NCI-H2107 (cell line): Measurements from ENCODE around the gene GRIN3A.
A peak's percentile ranks its signal among the peaks of the same experiment; 100 is the strongest.
"Not testable (repeated sequence)": the region's sequence is repeated elsewhere in the genome, so short reads cannot be mapped to it uniquely, and the experiment has no call there.

Experiments used
- DNase-seq: peaks from one replicate; lab custom pipeline; 2025; lab: John Stamatoyannopoulos, UW

Gene GRIN3A

DNA sequence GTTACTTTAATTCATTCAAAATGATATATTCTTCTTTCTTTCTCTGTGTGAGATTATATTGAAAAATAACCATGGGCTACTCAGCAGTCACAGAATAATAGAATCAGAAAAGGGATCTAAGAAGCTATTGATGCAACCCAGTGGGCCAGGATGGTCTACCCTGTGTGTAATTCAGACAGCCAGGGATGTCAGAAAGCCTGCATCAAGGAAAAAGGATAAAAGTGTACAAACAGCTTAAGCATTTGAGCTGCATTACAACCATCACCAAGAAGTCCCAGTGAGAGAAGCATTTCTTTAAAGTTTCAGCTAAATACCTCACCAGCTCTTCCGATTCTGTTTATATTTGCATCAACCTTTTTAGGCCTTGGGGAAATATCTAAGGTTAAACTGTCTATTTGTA lies 105.8 kb downstream of the GRIN3A start:
- DNase-seq, result no peak

DNA sequence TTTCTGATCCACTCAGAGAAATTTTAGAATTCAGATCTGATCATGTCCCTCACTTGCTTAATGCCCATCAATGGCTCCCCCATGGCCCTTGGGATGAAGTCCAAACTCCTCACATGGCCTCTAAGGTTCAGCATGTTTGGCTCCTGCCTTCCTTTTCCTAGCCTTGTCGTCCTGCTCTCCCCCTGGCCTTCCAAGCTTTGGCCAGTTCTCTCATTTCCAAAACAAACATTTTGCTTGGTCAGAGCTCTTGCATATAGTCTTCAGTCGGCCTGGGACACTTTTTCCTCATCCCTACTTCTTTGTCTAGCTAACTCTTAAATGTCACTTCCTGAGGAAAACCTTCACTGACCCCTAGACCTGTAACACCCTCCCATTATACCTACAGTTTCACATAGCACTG lies 106.6 kb downstream of the GRIN3A start:
- no peak for DNase-seq

DNA sequence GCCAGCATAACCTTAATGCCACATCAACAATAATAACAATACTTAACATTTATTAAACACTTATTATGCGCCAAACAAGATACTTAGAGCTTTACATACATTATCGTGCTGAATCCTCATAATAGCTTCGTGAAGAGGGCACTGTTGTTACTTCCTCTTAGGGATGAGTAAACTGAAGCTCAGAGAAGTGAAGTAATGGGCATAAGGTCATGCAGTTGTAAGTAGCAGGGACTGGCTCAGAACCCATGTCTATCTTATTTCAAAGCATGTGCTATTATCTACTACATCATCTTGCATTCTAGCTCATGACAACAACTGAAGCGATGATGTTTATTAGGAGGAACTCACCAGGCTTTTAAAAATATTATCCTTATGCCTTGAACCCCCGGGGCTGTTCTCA lies 108.8 kb downstream of the GRIN3A start:
- no peak for DNase-seq

DNA sequence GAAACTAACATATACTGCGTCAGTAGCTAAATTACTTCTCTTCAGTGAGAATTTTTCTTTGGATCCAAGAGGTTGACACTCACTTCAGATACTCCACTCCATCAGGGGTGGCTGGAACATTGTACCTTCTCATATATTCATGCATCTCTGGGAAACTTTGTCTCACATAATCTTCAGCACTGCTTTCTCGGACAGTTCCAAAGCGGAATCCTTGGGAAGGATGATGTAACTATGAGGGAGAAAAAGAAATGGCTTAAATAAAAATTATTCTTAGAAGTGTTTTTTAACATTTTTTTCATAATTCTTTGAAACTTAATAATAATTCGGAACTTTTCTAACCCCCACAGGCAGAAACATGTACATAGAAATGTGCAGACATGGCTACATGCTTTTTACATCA lies 110.3 kb downstream of the GRIN3A start:
- DNase-seq, result no peak

DNA sequence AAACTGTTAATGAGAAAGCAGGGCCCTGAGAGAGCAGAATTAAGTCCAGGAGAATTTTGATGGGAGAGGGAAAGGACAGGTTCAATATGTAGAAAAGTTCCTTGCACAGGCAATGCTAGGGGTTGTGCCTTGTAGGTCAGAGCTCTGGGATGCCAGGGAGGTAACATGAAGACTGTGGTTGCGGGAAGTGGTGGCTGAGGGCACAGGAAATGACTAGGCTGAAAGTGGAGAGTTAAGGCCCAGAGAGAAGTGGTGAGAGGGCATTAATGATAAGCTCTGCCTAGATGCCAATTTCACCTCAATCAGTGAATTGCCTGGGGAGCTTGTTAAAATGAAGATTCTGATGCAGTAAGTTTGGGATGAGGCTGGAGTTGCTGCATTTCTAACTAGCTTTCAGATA lies 112.2 kb downstream of the GRIN3A start:
- no peak for DNase-seq

DNA sequence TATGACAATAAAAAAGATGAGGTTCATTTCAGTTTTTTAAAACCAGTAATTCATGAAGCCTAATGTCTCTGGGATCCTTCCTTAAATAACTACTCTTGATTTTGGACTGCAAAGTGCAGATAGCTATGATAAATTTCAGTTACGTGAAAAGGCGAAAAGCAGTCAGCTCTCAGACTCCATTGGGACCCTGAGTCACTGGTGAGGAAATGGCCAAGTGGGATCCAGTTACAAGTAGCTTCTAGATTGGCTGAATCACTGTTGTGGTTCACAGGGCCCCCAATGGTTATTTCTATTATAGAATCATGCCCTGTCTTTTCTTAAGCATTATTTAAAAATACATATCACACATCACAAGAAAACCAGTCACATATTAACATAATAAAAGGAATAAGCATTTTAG lies 112.6 kb downstream of the GRIN3A start:
- no peak for DNase-seq

DNA sequence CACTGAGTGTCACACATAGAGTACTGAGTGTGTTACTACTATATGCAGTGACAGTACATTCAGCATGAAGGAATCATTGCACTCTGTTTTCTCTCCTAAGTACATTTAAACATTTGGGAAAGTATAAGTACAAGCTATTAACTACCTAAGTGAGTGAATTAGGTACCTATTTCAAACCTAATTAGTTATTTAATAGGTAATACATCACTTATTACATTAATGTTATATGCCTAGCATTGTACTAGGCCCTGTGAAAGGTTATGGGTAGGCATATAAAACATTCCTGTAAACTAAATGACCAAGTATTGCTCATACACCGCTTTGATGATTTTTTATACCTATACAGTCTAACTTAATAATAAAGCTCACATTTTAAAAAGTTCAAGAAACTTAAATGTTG lies 118.0 kb downstream of the GRIN3A start:
- no peak for DNase-seq

DNA sequence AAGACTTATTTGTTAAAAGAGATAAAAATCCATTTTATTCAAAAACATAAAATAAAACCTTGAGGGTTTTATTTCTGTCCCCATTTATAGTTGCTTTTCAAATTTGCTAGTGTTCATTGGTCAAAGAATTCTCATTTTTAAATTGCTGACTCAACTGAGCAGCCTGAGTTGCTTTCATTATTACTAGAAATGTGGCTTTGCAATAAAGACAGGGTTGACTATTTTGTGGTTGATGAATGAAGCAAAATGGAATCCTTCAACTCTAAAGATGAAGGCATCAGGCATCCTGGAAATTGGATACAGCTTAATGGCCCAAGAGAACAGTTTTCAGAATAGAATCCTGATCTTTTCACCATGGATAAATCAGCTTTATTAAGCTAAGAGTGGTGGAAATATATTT lies 119.7 kb downstream of the GRIN3A start:
- DNase-seq, result no peak

DNA sequence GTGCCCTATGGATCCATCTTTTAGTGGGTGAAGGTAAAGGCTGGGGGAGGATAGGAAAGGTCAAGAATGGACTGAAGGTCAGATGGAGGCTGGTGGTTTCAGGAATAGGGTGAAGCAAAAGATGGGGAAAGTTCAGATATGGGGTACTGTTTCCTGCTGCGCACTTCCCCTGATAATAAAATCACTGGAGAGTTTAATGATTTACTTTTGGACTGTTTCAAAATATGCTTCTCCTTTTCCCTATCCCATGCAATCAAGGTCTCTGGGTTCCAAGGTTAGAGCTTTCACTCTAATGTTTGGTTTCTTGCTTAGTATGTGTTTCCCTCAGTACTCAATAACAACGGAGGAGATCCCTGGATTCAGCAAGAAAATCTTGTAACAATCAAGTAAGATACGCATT lies 132.9 kb downstream of the GRIN3A start:
- DNase-seq, result no peak

DNA sequence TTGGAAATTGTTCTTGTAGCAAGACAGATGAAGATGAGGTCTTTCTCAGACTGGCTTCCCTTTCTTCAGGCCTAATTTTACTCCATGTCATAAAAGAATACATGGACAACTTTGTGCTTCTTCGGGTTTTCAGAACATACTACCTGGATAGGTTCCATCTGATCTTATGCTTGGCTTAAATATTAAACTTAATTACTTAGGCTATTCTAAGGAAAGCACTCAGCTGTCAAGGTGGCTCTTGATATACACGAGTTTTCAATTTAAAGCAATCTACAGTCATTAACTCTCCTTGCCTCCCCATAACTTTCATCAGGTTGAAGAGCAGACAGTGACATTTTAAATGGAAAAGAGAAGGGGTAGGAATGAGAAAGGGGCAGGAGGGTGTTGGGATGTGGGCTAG lies 134.2 kb downstream of the GRIN3A start:
- no peak for DNase-seq

DNA sequence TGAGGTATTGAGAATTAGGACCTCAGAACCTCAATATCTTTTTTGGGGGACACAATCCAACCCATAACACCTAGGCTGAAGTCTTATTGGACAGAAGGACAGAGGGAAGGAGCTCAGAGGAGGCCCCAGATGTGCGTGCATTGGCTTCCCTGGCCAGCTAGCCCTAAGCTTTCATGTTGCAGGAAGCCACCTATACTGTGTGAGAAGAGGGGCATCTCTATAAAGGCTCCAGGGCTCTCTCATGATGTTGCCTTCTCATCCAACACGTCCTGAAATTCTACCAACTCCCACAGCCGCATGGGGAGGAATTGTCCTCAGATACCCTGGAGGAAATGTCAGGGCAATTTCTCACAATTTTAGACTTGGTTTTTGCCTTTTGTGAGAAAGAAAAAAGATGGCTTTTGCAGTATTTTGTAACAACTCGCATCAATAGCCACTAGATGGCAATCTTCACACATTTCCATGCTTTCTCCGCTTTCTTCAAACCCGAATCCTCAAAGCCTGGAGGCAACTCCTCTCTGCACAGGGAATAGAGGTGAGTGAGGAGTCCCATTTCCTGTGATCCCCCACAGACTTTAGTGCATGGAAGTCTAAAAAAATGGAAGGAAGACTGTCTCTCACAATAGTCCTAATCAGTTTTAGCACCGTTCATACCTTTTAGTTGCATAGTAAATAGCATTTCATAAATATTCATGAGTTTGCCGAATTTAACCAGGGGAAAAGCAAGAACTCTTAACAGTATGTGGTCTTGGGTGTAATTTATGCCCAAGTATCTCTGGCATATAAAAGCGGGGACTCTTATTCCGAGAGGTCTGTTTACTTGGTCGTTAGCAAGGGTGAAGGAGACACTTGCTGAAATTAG lies 136.3 kb downstream of the GRIN3A start:
- DNase-seq, result peak; percentile 61

DNA sequence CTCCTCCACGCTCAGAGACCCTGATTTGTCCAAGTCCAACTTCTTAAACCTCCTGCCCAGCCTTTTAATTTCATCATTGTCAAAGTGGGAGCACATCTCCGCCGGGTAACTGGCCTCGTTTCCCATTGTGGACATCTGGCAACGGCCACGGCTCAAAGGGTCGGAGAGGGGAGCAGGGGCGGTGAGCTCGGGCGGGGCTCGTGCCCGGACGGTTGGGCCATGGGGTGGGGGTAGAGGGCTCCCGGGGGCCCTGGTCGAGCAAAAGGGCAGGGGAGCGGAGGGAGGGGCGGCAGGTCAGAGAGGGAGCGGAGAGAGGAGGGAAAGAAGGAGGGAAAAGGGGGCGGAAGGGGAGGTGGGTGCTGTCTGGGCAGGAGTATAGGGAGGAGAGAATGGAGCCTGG lies 143.7 kb downstream of the GRIN3A start, which contains the start of gene PPP3R2:
TSS of gene PPP3R2 (minus strand) at position 174 of the 400 bp plus-strand sequence. CDS start at position 126, 48 bp downstream.
- no peak for DNase-seq

DNA sequence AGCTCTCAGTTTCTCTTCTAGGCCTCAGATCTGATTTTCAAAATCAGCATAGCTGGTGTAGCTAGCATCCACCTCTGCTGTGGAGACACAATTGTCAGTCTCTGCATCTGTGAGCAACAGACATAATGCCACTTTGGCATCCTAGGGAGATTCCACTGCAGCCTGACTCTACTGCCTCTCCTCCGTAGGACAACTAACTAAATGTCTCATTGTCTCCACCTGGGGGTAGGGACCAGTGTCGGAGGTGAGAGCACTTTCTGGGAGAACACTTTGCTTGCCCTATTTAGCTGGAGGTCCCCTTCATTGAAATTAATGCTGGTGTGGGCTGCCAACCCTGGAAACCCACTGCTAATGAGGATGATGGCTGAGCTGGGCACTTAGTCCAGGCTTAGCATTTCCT lies 145.1 kb downstream of the GRIN3A start:
- DNase-seq, result no peak

DNA sequence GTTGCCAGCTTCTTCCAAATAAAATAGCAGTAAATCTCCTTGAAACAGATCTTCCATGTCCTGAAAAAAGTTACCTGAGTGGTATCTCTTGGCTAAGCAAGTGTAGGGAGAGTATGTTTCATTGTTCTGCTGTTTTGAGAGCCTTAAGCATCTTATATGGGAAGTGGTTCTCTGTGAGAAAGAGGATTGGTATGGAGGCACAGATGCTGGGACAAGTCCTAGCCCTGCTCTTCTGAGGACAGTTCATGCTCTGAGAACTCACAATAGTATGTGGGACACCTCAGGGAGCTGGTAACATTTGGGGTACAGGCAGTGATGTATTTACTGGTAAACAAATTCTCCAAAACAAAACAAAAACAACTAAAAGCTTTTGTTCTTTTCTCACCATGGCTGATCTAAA lies 145.7 kb downstream of the GRIN3A start:
- DNase-seq, result no peak

DNA sequence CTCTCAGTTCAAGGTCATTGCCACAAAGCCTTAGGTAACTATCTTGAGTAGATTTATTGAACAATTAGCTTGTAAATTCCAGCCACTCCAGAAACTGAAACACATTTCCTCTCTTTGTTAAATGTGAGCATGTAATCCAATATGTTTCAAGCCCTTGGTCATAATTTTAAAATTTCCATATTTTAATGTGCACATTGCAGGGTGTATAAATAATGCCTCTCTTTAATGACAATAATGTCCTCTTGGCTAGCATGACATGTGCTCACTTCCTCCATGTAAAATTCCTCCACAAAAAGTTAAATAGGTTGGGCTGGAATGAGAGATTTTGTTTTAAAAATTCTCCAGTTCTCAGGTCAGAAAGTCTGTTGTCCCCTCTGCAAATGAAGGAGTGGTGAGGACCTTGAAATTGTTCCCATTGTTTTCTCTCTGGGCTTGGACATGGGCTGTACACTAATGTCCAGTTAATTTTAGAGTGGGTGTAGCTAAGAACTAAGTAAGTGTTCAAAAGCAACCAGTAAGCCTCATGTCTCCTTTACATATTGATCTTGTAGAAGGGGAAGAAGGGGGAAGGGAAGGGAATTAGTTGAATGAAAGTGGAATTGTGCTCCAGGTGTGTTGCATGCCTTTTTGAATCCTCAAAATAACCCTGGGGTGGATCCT lies 146.5 kb downstream of the GRIN3A start:
- no peak for DNase-seq

DNA sequence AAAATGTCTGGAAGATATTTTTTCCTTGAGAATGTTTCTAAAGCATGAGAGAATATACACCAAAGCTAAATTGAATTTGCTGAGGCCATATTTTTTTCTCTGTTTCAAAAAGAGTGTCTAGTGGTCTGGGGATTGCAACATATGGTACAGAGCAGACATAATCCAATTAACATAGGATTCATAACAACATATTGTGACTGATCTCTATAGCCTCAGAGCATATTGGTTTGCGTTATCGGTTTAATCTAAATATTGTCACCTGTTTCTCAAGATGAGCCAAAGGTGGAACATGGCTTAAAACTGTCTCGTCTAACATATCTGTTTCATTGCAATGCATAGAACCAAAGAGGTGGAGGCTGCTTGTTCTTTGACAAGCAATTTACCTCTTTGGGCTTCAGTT lies 147.5 kb downstream of the GRIN3A start:
- no peak for DNase-seq

DNA sequence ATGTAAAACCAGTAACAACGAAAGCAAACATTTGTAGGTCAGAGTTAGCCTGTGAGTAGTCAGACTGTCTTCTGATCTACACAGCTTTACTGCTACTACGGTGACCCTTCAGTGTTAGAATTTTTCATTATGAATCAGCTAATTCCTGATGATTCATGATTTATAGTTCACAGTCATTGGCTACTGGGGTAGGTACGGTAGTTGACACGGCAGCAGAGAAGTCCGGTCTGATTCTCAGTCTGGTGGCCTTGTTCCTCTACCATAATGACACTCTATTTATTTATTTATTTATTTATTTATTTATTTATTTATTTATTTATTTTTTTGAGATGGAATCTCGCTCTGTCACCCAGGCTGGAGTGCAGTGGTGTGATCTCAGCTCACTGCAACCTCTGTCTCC lies 148.4 kb downstream of the GRIN3A start:
- DNase-seq, result not testable (repeated sequence)

DNA sequence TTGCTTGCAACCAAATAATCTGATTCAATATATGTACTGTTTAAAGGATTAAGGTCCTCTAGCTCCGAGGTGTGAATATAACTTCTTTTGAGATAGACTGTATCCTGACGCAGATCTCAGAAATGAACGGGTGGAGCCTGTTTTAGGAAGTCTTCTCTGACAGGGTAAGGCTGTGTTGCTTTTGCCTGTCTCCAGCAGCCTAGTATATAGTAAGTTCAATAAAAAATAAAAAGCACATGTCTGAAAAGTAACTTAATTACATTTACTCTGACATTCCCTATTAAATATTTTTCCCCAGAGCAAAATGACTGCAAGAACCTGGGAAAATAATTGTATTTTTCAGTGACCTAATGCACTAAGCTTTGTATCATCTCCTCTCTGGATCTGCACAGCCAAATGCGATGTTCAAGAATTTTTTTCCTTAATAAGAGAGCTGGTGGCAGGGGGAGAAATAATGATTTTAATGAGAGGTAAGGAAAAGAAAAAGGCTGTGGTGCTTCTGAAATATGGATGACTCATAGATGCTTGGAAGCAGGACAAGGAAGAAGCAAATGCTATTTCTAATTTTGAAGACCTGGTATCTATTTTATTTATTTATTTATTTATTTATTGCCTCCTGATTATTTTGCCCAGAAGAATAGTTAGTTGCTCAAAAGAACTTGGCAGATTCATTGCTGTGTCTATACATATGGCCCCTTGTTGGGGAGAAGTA lies 151.0 kb downstream of the GRIN3A start:
- no peak for DNase-seq

DNA sequence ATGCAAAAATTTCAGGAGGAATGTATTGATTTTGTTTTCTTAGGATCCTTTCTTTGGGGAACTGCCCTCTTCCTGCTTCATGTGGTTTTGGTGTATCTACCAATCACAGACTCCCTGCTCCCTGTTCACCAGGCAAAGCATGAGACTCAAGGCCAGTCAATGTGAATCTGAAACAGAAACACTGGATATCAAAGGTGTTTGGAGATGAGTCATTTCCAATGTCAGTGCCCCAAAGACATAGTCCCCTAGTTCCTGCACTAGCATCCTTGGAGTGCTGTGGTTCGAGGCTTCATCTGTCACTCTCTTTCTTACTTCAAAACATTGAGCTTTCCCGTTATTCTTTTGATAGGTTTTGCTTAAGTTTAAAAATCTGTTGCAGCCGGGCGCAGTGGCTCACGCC lies 151.8 kb downstream of the GRIN3A start:
- DNase-seq, result no peak

DNA sequence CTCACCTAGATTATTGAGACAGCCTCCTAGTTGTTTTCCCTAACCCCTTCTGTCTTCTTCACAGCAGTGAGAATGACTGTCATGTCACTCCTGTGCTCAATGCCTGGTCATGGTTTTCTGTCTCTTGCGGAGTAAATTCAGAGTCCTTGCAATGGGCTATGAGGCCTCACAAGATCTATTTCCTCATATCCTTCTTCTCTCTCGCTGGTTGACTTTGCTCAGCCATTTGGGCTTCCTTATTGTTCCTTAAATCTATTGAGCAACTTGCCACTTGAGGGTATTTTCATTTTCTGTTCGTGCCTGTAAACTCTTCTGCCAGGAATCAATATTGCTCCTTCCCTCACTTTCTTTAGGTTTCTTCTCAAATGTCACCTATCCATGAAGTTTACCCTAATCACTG lies 152.7 kb downstream of the GRIN3A start:
- no peak for DNase-seq

DNA sequence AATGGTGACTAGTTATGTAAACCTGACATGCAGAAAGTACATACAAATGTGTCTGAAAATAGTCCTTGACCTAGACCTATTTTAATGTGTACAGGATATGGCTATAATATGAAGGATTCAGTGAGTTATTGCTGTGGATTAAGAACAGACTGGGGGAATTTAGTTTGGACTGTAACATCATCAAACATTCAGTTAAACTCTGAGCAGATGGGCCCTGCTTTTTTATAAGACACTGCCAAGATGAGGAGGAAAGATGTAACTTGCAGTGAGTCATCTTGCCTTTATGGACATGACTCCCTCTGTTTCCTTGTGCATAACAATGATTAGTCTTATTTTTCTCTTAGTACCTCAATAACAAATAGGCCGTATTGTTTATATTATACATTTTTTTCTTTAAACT lies 155.9 kb downstream of the GRIN3A start:
- no peak for DNase-seq

DNA sequence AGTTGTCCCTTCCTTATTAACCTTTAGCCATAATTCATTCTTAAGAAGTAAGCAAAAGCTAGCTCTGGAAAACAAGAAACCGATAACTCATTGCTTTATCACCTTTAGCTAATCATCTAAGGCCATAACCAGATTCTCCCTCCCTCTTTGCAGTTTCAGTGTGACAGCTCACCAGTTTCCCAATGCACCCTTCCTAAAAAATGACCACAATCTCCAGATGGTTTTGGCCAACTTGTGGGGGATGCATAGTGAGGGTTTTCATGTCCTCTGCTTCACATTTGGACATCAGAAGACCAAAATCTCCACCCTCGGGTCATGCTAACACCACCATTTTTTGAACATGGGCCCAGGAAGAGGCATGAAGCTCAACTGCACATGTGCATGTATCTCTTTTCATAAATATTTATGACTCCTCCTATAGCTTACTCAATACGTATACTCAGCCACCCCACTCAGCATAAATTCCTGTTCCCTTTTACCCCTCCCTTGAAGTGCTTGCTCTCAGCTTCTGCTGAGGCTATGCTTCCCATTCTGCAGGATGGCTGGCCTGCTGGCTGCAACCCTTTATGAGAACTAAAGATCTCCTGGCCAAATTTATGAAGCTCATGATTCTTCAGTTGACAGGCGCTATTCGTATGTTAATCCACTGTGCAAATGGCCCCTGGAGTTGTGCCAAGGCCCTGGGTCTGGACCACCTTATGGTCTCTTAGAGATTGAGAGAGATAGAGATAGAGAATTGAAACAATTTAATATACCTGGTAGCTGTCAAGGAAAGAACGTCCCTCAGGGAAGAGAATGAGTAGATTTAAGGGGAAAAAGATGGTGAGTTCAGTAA lies 158.5 kb downstream of the GRIN3A start:
- DNase-seq, result no peak
